Astrocyte (in vitro differentiated cells and primary cell): Measurements from ENCODE around the gene SLC26A1.

Experiments
- CTCF ChIP-seq: IDR thresholded peaks from 2 replicates; pipeline ENCODE4 v1.5.1; 2011; ENCODE audit warnings: low read depth, mild to moderate bottlenecking, inconsistent platforms, low read length, moderate library complexity; ENCODE audit not compliant: insufficient read depth
- EZH2 ChIP-seq: IDR thresholded peaks from 2 replicates; pipeline ENCODE4 v1.6.1; 2012; ENCODE audit warnings: mild to moderate bottlenecking, low read length, inconsistent platforms; ENCODE audit not compliant: insufficient read depth

- TF ChIP-seq CTCF = no peak
- no peak for TF ChIP-seq EZH2
These were observed 5.3 kb downstream of the SLC26A1 start for GRCh38 chr4:987624-988513.
